GM10266 (cell line): ENCODE results near the gene AKAP3.

ENCODE experiments used
- DNase-seq: peaks from one replicate; pipeline ENCODE4 v3.0.0; 2012; ENCODE audit errors: extremely low spot score
- CTCF ChIP-seq: IDR thresholded peaks from 2 replicates; pipeline ENCODE4 v1.5.1; 2012; ENCODE audit warnings: mild to moderate bottlenecking, low read depth; ENCODE audit not compliant: control insufficient read depth, insufficient read depth; ENCODE audit errors: missing control alignments

The AKAP3 gene

DNA sequence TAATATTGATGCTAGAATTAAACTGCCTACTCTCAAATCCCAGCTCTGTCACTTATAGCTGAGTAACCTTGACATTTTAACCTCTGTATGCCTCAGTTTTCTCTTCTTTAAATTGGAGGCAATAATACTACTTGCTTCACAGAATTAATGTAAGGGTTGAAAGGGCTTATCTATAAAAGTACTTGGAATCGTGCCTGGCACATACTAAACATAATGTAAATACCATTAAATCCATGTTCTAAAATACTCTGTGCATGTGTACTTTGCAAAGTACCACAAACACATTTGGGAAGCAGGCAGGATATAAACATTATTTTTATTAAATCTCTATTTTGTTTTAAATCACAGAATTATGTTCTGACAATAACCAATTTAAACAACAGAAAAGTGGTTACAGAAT is 44.9 kb downstream of the AKAP3 start:
- no peak for DNase-seq
- no peak for TF ChIP-seq CTCF

- TF ChIP-seq CTCF = no peak
- DNase-seq = no peak
These were observed 45.4 kb downstream of the AKAP3 start for GRCh38 chr12:4603421-4603820.

- TF ChIP-seq CTCF = no peak
- DNase-seq = no peak
These were observed 53.0 kb downstream of the AKAP3 start for GRCh38 chr12:4595881-4596280.

GRCh38 chr12:4591180-4591687 is 57.6 kb downstream of the AKAP3 start:
- no peak for DNase-seq

GRCh38 chr12:4589941-4590340 is 58.9 kb downstream of the AKAP3 start:
- DNase-seq = no peak

More at GRCh38 chr12:4591180-4591687, 57.6 kb downstream of the AKAP3 start:
- no peak for TF ChIP-seq CTCF

GRCh38 chr12:4588916-4589315 is 59.9 kb downstream of the AKAP3 start:
- no peak for DNase-seq
- no peak for TF ChIP-seq CTCF

More at GRCh38 chr12:4589941-4590340, 58.9 kb downstream of the AKAP3 start:
- TF ChIP-seq CTCF = no peak

DNA sequence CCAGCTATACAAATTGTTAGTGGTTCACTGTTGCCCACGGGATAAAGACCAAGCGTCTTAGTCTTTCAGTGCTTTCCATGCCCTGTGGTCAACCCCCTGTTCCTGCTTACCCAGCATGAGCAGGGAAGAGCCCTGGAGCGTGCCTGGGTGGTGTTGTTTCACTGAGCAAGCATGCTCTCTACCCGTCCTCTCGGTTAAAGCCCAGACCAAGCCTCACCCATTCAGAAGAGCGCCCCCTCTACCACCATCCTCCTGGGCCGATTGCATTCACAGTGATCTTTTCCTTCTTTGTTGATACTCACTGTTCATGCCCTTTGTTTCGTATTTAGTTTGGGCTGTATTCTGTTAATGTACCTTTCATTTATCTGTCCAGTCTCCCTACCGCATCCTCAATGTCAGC is 61.7 kb downstream of the AKAP3 start:
- no peak for TF ChIP-seq CTCF
- DNase-seq = no peak

GRCh38 chr12:4586500-4586899 is 62.4 kb downstream of the AKAP3 start:
- no peak for TF ChIP-seq CTCF
- no peak for DNase-seq
